Subcutaneous abdominal adipose tissue (tissue), 5 donors: ENCODE measurements around the gene GGPS1.
"Not testable (repeated sequence)": the region's sequence is repeated elsewhere in the genome, so short reads cannot be mapped to it uniquely, and the experiment has no call there.

Experiments
- H3K27ac ChIP-seq: one replicate; pipeline ENCODE4 v1.7.0; 2013; ENCODE audit warnings: low read depth, mild to moderate bottlenecking, inconsistent platforms, low read length, moderate library complexity
- H3K27me3 ChIP-seq, 5 donors: one replicate each; pipeline ENCODE4 v1.7.0; 2013; ENCODE audit warnings: low read length in 5 of 5, inconsistent platforms in 1 of 5; ENCODE audit not compliant: control insufficient read depth in 5 of 5, insufficient read depth in 4 of 5
- H3K36me3 ChIP-seq, 5 donors: one replicate each; pipeline ENCODE4 v1.7.0; 2013; ENCODE audit warnings: low read length in 5 of 5; ENCODE audit not compliant: control insufficient read depth in 5 of 5, insufficient read depth in 5 of 5
- H3K4me1 ChIP-seq, 5 donors: one replicate each; pipeline ENCODE4 v1.7.0; 2013; ENCODE audit warnings: low read length in 5 of 5, mild to moderate bottlenecking in 3 of 5, moderate library complexity in 1 of 5; ENCODE audit not compliant: control insufficient read depth in 5 of 5, insufficient read depth in 5 of 5
- H3K4me3 ChIP-seq, 5 donors: one replicate each; pipeline ENCODE4 v1.7.0; 2013; ENCODE audit warnings: low read length in 5 of 5, low read depth in 1 of 5
- H3K9ac ChIP-seq, 5 donors: one replicate each; pipeline ENCODE4 v1.7.0; 2013; ENCODE audit warnings: low read length in 5 of 5, mild to moderate bottlenecking in 4 of 5, moderate library complexity in 3 of 5
- H3K9me3 ChIP-seq, 5 donors: one replicate each; pipeline ENCODE4 v1.7.0; 2013; ENCODE audit warnings: low read length in 5 of 5; ENCODE audit not compliant: control insufficient read depth in 5 of 5
- donor health status: healthy.
- donor health status: healthy.
- donor health status: healthy.
- donor health status: healthy.
- donor health status: healthy.

GGPS1 gene

GRCh38 chr1:235304549-235305451 is 23.6 kb upstream of the GGPS1 start:
- Histone ChIP-seq H3K9ac (peak overlapping the region; percentile 4 to 22 (median 18)), H3K27me3 (no peaks in the 10 kb centered on the region), H3K4me1 (peaks cover 0 to 29% (median 24%) of the 10 kb centered on the region in 5 donors), H3K9me3 (no peaks in the 10 kb centered on the region), H3K27ac (peak overlapping the region; percentile 55), H3K4me3 (no peak overlapping the region), H3K36me3 (no peaks in the 10 kb centered on the region)

- H3K9me3 ChIP-seq: no peaks in the 10 kb centered on the region
- peaks cover 0 to 31% (median 27%) of the 10 kb centered on the region in 5 donors for H3K4me1 ChIP-seq
- no peaks in the 10 kb centered on the region for H3K36me3 ChIP-seq
- H3K9ac ChIP-seq: no peak overlapping the region
- peak overlapping the region; percentile 74 for H3K27ac ChIP-seq
- no peaks in the 10 kb centered on the region for H3K27me3 ChIP-seq
- H3K4me3 ChIP-seq: no peak overlapping the region
Observed at GRCh38 chr1:235307158-235308124, 20.9 kb upstream of the GGPS1 start.

GRCh38 chr1:235309206-235309605 is 19.2 kb upstream of the GGPS1 start:
- peaks cover 0 to 38% (median 35%) of the 10 kb centered on the region in 5 donors for H3K4me1 ChIP-seq
- H3K36me3 ChIP-seq, H3K4me3 ChIP-seq, H3K27ac ChIP-seq, H3K9me3 ChIP-seq, H3K27me3 ChIP-seq, H3K9ac ChIP-seq: not testable (repeated sequence)

- Histone ChIP-seq H3K9ac (no peak overlapping the region), H3K9me3 (no peaks in the 10 kb centered on the region), H3K36me3 (peaks cover 0 to 1% (median 0%) of the 10 kb centered on the region in 5 donors), H3K4me3 (no peak overlapping the region), H3K27ac (no peak overlapping the region), H3K27me3 (no peaks in the 10 kb centered on the region), H3K4me1 (peaks cover 0 to 17% (median 15%) of the 10 kb centered on the region in 5 donors)
Observed at GRCh38 chr1:235313262-235313661, 15.1 kb upstream of the GGPS1 start.

- Histone ChIP-seq H3K4me3 (no peak overlapping the region), H3K9ac (no peak overlapping the region), H3K27me3 (no peaks in the 10 kb centered on the region), H3K4me1 (peaks cover 0 to 17% (median 15%) of the 10 kb centered on the region in 5 donors), H3K9me3 (no peaks in the 10 kb centered on the region), H3K36me3 (peaks cover 0 to 10% (median 7%) of the 10 kb centered on the region in 5 donors), H3K27ac (no peak overlapping the region)
Observed at GRCh38 chr1:235313931-235314678, 14.3 kb upstream of the GGPS1 start.

- peaks cover 0 to 15% (median 14%) of the 10 kb centered on the region in 5 donors for H3K4me1 ChIP-seq
Observed at GRCh38 chr1:235315173-235315572, 13.2 kb upstream of the GGPS1 start.

GRCh38 chr1:235315735-235316134 is 12.6 kb upstream of the GGPS1 start:
- H3K9ac ChIP-seq: no peak overlapping the region
- no peaks in the 10 kb centered on the region for H3K27me3 ChIP-seq
- H3K9me3 ChIP-seq: no peaks in the 10 kb centered on the region
- no peak overlapping the region for H3K27ac ChIP-seq
- H3K4me1 ChIP-seq: peaks cover 0 to 15% (median 13%) of the 10 kb centered on the region in 5 donors
- no peak overlapping the region for H3K4me3 ChIP-seq
- H3K36me3 ChIP-seq: peaks cover 0 to 18% (median 9%) of the 10 kb centered on the region in 5 donors

More at GRCh38 chr1:235315173-235315572, 13.2 kb upstream of the GGPS1 start:
- no peak overlapping the region for H3K27ac ChIP-seq
- no peak overlapping the region for H3K9ac ChIP-seq
- peaks cover 0 to 15% (median 9%) of the 10 kb centered on the region in 5 donors for H3K36me3 ChIP-seq
- no peaks in the 10 kb centered on the region for H3K9me3 ChIP-seq
- no peak overlapping the region for H3K4me3 ChIP-seq
- H3K27me3 ChIP-seq: no peaks in the 10 kb centered on the region

- no peak overlapping the region for H3K27ac ChIP-seq
- no peak overlapping the region for H3K9ac ChIP-seq
- H3K4me3 ChIP-seq: no peak overlapping the region
- H3K36me3 ChIP-seq: peaks cover 3 to 18% (median 9%) of the 10 kb centered on the region in 5 donors
- H3K4me1 ChIP-seq: peaks cover 0 to 15% (median 13%) of the 10 kb centered on the region in 5 donors
- H3K9me3 ChIP-seq: no peaks in the 10 kb centered on the region
- no peaks in the 10 kb centered on the region for H3K27me3 ChIP-seq
Observed at GRCh38 chr1:235317168-235317567, 11.2 kb upstream of the GGPS1 start.

GRCh38 chr1:235319255-235319654 is 9.1 kb upstream of the GGPS1 start:
- Histone ChIP-seq H3K9ac (no peak overlapping the region), H3K9me3 (no peaks in the 10 kb centered on the region), H3K4me1 (peaks cover 0 to 9% (median 5%) of the 10 kb centered on the region in 5 donors), H3K4me3 (no peak overlapping the region), H3K36me3 (peaks cover 3 to 18% (median 9%) of the 10 kb centered on the region in 5 donors), H3K27ac (no peak overlapping the region), H3K27me3 (no peaks in the 10 kb centered on the region)
